OCI-LY1 (cell line): Measurements from ENCODE around the gene FUT8.

Experiments used
- CTCF ChIP-seq: fragments of 200-600 bp; sonication (generic), shearing (Covaris generic); IDR thresholded peaks from 2 replicates; pipeline ENCODE4 v1.5.1; 2017; ENCODE audit warnings: mild to moderate bottlenecking, antibody characterized with exemption, low read length, moderate library complexity, mixed read lengths
- EZH2 ChIP-seq: fragments of 200-600 bp; sonication (generic), shearing (Covaris generic); IDR thresholded peaks from 2 replicates; pipeline ENCODE4 v1.8.0; 2017; ENCODE audit warnings: borderline replicate concordance, mixed run types, mild to moderate bottlenecking, antibody characterized with exemption, low read length, moderate library complexity, mixed read lengths

- no peak for TF ChIP-seq CTCF
- TF ChIP-seq EZH2: no peak
Measured at GRCh38 chr14:65788876-65789275, 376.3 kb downstream of the FUT8 start.
